SKM-1 treated with dmso at 0.1 percent for 144 hours (cell line): Measurements from ENCODE around the gene DSTN.

Experiments used
- DNase-seq: peaks from one replicate; lab custom pipeline; 2025; ENCODE audit not compliant: unreplicated experiment; lab: John Stamatoyannopoulos, UW

DSTN gene

DNA sequence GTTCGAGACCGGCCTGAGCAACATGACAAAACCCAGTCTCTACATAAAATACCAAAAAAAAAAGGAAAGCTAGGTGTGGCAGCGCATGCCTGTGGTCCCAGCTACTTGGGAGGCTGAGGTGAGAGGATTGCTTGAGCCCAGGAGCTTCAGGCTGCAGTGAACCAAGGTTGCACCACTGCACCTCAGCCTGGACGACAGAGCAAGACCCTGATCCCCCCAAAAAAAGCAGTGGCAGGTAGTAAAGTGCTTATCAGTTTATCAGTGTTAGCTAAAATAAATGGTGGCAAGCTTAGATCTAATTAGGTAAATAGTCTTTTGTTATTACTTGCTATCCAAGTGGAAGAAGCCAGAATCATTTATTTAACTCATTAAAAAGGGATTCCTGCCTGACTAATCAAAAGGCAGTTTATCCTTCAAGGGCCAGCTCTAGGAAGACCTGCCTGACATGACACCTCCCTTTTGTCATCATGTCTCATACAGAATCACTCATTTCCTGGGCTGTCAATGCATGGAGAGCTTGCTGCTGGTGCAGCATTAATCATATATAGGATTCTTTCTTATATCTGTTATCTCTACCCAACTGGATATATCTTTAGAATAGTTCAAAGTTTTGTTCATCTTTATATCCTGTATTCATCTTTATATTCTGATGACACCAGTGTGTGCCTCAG lies 9.6 kb downstream of the DSTN start:
- no peak for DNase-seq

DNA sequence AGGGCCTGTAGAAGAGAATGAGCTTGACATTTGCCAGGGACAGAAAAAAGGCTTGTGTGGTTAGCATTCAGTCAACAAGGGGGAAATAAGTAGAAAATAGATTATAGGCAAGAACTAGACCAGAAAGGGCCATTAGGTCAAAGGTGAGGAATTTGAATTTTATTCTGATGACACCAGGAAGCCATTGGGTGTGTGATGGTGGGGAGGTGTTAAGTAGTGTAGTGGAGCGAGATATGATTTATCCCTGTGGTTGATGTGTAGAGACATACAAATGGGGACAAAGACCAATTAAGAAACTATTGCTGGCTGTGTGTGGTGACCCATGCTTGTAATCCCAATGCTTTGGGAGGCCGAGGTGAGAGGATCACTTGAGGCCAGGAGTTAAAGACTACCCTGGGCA lies 11.0 kb downstream of the DSTN start:
- DNase-seq: no peak

DNA sequence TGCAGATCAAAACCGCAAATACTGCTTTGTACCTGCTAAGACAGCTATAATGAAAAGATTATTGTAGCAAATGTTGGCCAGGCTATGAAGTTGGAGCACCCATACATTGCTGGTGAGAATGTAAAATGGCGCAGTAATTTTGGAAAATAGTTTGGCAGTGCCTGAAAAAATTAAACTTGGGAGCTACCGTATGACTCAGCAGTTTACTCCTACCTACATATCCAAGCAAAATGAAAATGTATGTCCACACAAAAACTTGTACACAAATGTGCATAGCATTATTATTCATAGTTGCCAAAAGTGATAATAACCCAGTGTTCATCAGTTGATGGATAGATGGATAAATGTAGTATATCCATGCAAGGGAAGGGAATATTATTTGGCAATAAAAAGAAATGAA lies 13.3 kb downstream of the DSTN start:
- DNase-seq: no peak

- DNase-seq: no peak
Measured at GRCh38 chr20:17584689-17585088, 14.8 kb downstream of the DSTN start.

DNA sequence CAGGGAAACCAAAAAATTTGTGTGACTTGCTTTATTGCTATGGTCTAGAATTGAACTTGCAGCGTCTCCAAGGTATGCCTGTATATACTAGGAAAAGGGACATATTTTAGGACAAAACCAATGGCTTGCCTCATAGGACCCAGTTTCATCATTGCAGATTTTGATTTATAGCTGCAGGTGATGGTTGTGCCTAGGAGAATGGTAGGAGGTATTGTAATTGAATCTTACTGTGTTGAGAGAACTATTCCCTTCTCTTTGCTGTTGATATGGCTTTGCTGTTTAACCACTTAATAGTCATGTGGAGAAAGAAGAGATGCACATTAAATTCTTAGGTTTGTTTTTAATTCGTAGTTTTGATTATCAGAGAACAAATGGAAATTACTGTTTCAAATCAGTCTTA lies 16.4 kb downstream of the DSTN start:
- DNase-seq: no peak

- no peak for DNase-seq
Measured at GRCh38 chr20:17587148-17587547, 17.3 kb downstream of the DSTN start.

DNA sequence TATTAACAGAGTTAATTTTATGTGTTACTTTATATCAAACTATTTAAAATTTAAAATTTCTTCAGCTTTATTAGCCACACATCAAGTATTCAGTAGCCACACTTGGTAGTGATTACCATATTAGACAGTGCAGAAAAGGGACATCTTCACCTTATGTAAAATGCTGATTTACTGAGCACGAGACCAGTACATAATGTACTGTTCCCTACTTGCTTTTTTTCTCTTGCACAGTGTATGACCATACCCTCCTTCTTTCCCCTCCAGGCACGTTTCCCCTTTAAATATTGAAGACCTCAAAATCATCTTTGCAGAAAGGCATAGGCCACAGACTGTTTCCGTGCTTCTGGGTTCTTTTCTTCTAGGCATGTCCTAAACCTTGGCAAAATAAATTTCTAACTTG lies 17.9 kb downstream of the DSTN start:
- DNase-seq: no peak

DNA sequence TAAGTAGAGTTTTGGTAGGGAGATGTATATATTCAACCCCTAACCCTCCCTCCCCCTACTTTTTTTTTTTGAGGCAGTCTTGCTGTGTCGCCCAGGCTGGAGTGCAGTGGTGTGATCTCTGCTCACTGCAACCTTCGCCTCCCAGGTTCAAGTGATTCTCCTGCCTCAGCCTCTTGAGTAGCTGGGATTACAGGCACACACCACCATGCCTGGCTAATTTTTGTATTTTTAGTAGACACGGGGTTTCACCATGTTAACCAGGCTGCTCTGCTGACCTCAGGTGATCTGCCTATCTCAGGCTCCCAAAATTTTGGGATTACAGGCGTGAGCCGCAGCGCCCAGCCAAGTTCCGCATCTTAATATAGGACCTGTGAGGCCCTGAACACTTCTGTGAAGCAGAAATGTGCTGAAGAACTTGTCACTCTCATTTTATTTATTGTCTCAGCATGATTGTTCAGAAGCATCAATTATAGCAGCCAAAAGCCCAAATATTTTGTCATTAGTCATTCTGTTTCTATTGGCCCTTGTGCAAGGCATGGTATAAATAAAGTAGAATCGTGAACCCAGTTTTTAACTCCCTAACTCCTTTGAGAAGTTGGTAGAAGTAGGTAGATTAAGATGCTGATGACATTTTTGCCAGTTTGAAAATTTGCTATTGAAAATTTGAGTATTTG lies 19.4 kb downstream of the DSTN start:
- no peak for DNase-seq

- DNase-seq: no peak
Measured at GRCh38 chr20:17590245-17590644, 20.4 kb downstream of the DSTN start.

- DNase-seq: no peak
Measured at GRCh38 chr20:17593902-17594301, 24.0 kb downstream of the DSTN start.

DNA sequence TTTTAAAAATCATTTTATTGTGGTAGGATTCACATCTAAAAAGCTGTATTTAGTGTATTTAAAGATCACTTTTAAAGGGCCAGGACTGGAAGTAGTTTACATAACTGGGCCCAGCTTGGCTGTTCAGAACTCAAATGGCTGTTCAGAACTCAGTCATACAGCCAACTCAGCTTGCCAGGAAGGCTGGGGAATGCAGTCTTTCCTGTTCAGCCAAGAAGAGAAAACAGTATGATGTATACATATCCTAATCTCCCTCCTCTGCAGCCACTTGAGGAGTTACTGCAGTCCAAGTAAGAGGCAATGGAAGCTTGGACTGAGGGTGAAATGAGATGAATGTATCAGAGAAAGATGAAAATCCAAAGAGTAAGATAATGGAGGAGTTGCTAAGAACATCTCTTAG lies 24.6 kb downstream of the DSTN start:
- no peak for DNase-seq

DNA sequence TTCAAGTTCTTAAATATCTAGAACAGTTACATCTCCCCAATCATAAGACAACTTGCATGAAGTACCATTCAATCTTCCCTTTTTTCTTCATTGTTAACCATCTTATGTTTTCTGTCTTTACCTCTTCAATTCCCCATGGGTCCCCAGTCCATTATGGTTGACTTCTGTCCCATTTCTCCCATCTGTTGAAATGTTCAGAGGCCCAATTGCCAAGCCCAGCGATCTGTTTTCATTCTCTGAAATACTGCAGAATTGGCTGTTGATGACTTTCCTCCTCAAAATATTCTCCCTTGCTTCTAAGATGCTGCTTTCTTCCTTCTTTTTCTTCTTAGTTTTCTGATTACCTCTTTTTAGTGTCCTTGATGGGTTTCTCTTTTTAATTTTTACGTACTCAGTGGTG lies 26.0 kb downstream of the DSTN start:
- DNase-seq: no peak

DNA sequence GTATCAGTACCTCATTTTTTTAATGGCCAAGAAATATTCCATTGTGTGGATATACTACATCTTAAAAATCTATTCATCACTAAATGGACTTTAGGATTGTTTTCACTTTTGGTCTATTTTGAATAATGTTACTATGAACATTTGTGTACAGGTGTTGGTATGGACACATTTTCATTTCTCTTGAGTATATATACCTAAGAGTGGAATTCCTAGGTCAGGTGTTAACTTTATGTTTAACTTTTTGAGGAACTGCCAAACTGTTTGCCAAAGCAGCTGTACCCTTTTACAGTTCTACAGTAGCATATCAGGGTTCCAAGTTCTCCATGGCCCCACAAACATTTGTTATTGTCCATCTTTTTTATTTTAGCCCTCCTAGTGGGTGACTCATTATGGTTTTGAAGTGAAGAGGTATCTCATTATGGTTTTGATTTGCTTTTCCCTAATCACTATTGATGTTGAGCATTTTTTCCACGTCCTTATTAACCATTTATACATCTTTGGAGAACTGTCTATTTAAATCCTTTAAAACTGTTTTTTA lies 28.2 kb downstream of the DSTN start:
- no peak for DNase-seq

DNA sequence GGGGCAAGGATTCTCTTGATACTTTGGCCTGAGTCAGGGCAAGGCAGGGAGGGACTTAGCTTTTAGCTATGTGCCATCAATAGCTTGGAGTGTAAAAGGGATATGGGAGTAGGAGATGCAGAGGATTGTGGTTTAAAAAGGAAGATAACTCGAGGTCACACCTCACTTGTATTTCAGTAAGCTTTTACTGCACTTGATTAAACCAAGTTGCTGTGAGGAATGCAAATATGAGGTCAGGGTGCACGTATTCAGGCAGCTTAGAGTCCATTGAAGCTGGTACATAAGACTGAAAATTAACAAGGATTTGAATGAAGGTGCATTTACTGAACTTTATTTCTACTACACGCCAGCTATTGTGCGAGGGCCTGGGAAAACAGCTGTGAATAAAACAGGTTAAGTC lies 32.1 kb downstream of the DSTN start:
- DNase-seq: no peak

GRCh38 chr20:17602493-17602892 lies 32.6 kb downstream of the DSTN start:
- no peak for DNase-seq

DNA sequence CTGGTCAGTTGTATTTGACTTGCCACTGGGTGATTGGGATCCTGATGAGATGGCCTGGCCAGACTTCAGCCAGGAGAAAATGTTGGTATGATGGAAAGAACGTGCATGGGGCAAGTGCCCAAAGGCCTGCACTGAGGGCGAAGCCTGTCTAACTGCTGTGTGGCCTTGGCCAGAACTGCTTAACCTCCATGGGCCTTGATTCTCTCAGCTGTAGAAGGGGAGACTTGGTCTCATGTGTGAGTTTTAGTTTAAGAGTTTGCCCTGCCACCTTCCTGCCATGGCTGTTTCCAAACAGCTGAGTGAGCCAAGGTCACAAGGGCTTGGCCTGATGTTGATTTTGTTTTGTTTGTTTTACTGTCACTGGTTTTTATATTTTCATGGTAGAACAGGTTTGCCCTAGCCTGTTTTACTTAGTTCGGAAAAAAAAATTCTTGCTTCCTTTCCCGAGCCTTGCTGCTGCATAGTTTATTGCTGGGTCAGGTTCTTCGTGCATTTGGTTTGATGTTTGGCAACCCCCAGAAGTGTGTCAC lies 35.3 kb downstream of the DSTN start:
- DNase-seq: no peak

DNA sequence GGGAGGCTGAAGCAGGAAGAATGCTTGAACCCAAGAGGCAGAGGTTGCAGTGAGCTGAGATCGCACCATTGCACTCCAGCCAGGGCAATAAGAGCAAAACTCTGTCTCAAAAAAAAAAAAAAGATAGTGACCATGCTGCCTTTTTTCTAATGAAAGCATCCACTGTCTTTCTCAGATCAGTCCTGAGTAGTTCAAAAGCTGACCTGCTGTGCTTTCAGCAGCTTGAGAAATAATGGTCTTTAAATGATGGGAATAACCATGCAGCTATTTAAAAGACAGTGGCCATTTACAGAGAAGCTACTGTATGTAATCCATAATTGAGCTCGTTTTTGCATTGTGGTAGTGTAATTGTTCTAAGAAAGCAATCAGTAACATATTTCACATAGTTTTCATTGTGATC lies 36.1 kb downstream of the DSTN start:
- no peak for DNase-seq

GRCh38 chr20:17608701-17609497 lies 39.0 kb downstream of the DSTN start:
- no peak for DNase-seq

GRCh38 chr20:17609811-17610377 lies 40.0 kb downstream of the DSTN start:
- no peak for DNase-seq

- no peak for DNase-seq
Measured at GRCh38 chr20:17610566-17611289, 40.9 kb downstream of the DSTN start.

GRCh38 chr20:17611290-17611539 lies 41.3 kb downstream of the DSTN start:
- DNase-seq: no peak
